ENCODE results near the gene CEP97.
A peak's percentile ranks its signal among the peaks of the same experiment; 100 is the strongest.

CEP97 gene

GRCh38 chr3:101784855-101785613 lies 60.6 kb downstream of the CEP97 start:
- FAIRE-seq (no peak), DNase-seq (ENCODE audit: insufficient read length) (no peak)
- TF ChIP-seq TAF1 (IDR thresholded peaks at IDR 0.05; ENCODE audit: borderline replicate concordance, low read depth, low read length) (no peak), POLR2A (IDR thresholded peaks at IDR 0.05; ENCODE audit: low read depth, low read length) (no peak), POLR2AphosphoS5 (IDR thresholded peaks at IDR 0.05; ENCODE audit: low read depth, low read length) (no peak)

DNA sequence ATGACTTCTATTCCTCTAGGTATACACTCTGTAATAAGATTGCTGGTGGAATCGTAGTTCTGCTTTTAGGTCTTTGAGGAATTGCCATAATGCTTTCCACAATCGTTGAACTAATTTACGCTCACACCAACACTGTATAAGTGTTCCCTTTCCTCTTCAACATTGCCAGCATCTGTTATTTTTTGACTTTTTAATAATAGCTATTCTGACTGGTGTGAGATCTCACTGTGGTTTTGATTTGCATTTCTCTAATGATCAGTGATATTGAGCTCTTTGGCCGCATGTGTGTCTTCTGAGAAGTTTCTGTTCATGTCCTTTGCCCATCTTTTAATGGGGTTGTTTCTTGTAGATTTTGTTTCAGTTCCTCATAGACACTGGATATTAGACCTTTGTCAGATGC lies 67.4 kb downstream of the CEP97 start:
- DNase-seq (ENCODE audit: insufficient read length) (no peak), FAIRE-seq (peak; percentile 74)
- TF ChIP-seq POLR2A (IDR thresholded peaks at IDR 0.05; ENCODE audit: low read depth, low read length) (no peak), TAF1 (IDR thresholded peaks at IDR 0.05; ENCODE audit: borderline replicate concordance, low read depth, low read length) (no peak), POLR2AphosphoS5 (IDR thresholded peaks at IDR 0.05; ENCODE audit: low read depth, low read length) (no peak)

- FAIRE-seq = peak; percentile 67
- no peak for DNase-seq (ENCODE audit: insufficient read length)
- no peak for TF ChIP-seq TAF1 (IDR thresholded peaks at IDR 0.05; ENCODE audit: borderline replicate concordance, low read depth, low read length)
- TF ChIP-seq POLR2A (IDR thresholded peaks at IDR 0.05; ENCODE audit: low read depth, low read length) = no peak
- no peak for TF ChIP-seq POLR2AphosphoS5 (IDR thresholded peaks at IDR 0.05; ENCODE audit: low read depth, low read length)
Measured at GRCh38 chr3:101796077-101796680, 71.8 kb downstream of the CEP97 start.

DNA sequence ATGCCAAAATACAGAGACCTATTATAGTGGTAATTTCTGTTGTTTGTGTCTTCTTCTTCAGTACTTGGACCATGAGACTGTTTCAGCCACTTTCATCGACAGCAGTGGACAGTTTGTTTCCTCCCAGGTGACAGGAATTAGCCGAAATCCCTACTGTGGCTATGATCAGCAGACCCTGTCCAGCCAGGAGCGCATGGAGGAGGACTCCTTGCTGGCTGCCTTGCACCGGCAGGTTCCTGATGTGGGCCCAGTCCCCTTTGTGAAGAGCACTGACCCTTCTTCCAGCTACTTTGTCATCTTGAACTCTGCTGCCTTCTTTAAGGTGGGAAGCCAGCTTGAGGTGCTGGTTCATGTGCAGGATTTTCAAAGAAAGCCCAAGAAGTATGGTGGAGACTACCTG lies 76.8 kb downstream of the CEP97 start:
- no peak for TF ChIP-seq POLR2AphosphoS5 (IDR thresholded peaks at IDR 0.05; ENCODE audit: low read depth, low read length)
- no peak for TF ChIP-seq POLR2A (IDR thresholded peaks at IDR 0.05; ENCODE audit: low read depth, low read length)
- no peak for TF ChIP-seq TAF1 (IDR thresholded peaks at IDR 0.05; ENCODE audit: borderline replicate concordance, low read depth, low read length)
- DNase-seq (ENCODE audit: insufficient read length) (no peak), FAIRE-seq (no peak)

DNA sequence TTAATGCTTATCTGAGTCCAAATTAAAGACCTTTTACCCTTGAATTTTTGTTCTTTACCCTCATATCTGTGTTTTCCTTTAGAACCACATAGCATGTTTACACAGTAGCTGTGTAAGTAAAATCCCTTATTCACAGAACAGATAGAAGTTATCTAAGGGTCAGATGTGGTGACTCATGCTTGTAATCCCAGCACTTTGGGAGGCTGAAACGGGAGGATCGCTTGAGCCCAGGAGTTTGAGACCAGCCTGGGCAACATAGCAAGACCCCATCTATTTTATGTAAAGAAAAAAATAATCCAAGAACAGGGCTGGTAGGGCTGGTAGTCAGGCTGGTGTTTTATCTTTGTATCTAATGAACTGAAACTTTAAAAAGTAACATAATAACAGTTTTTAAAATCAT lies 77.8 kb downstream of the CEP97 start:
- TF ChIP-seq POLR2A (IDR thresholded peaks at IDR 0.05; ENCODE audit: low read depth, low read length) = no peak
- no peak for TF ChIP-seq TAF1 (IDR thresholded peaks at IDR 0.05; ENCODE audit: borderline replicate concordance, low read depth, low read length)
- no peak for TF ChIP-seq POLR2AphosphoS5 (IDR thresholded peaks at IDR 0.05; ENCODE audit: low read depth, low read length)
- no peak for DNase-seq (ENCODE audit: insufficient read length)
- no peak for FAIRE-seq

DNA sequence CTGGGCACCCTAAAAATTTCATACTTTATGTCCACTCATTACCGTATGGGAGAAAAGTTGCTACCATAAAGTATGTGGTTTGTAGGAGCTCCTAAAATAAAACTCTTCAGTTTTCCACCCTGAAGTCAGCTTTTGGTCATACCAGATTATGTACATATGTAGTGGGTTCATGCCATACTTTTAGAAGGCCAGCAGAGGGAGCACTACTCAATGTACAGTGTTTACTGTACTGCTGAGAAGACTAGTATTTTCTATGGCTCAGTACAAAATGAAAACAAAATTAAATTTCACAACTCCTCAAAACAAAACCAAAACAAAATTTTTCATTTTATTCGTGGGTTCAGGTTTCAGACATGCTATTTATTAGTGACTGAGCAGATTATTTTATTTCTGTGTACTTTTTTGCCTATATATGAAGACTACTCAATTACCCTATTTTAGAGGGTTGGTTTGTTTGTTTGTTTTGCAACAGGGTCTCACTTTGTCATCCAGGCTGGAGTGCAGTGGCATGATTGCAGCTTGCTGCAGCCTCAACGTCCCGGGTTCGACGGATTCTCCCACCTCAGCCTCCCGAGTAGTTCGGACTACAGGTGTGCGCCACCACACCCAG lies 78.9 kb downstream of the CEP97 start:
- TF ChIP-seq TAF1 (IDR thresholded peaks at IDR 0.05; ENCODE audit: borderline replicate concordance, low read depth, low read length) (no peak), POLR2AphosphoS5 (IDR thresholded peaks at IDR 0.05; ENCODE audit: low read depth, low read length) (no peak), POLR2A (IDR thresholded peaks at IDR 0.05; ENCODE audit: low read depth, low read length) (no peak)
- DNase-seq (ENCODE audit: insufficient read length) (no peak), FAIRE-seq (peak; percentile 94)

DNA sequence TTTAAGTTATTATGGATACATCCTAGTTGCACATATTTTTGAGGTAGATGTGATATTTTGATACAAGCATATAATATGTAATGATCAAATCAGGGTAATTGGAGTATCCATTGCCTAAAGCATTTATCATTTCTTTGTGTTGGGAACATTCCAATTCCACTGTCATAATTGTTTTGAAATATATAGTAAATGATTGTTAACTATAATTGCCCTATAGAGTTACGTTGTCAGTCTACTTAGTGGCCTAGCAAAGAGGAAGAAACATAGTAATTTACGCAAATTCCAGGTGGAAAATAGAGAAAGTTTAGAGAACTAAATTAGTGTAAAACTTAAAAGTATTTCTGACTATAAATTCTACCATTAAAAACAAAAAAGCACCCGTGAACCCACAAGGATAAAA lies 79.5 kb downstream of the CEP97 start:
- DNase-seq (ENCODE audit: insufficient read length) (no peak), FAIRE-seq (no peak)
- no peak for TF ChIP-seq POLR2A (IDR thresholded peaks at IDR 0.05; ENCODE audit: low read depth, low read length)
- TF ChIP-seq POLR2AphosphoS5 (IDR thresholded peaks at IDR 0.05; ENCODE audit: low read depth, low read length) = no peak
- TF ChIP-seq TAF1 (IDR thresholded peaks at IDR 0.05; ENCODE audit: borderline replicate concordance, low read depth, low read length) = no peak

- TF ChIP-seq POLR2A (IDR thresholded peaks at IDR 0.05; ENCODE audit: low read depth, low read length) = no peak
- no peak for TF ChIP-seq TAF1 (IDR thresholded peaks at IDR 0.05; ENCODE audit: borderline replicate concordance, low read depth, low read length)
- no peak for TF ChIP-seq POLR2AphosphoS5 (IDR thresholded peaks at IDR 0.05; ENCODE audit: low read depth, low read length)
- no peak for FAIRE-seq
- no peak for DNase-seq (ENCODE audit: insufficient read length)
Measured at GRCh38 chr3:101806491-101806890, 82.1 kb downstream of the CEP97 start.

- DNase-seq (ENCODE audit: insufficient read length) = no peak
- TF ChIP-seq POLR2AphosphoS5 (IDR thresholded peaks at IDR 0.05; ENCODE audit: low read depth, low read length) (no peak), TAF1 (IDR thresholded peaks at IDR 0.05; ENCODE audit: borderline replicate concordance, low read depth, low read length) (no peak), POLR2A (IDR thresholded peaks at IDR 0.05; ENCODE audit: low read depth, low read length) (no peak)
- FAIRE-seq = peak; percentile 84
Measured at GRCh38 chr3:101807888-101808287, 83.5 kb downstream of the CEP97 start.

DNA sequence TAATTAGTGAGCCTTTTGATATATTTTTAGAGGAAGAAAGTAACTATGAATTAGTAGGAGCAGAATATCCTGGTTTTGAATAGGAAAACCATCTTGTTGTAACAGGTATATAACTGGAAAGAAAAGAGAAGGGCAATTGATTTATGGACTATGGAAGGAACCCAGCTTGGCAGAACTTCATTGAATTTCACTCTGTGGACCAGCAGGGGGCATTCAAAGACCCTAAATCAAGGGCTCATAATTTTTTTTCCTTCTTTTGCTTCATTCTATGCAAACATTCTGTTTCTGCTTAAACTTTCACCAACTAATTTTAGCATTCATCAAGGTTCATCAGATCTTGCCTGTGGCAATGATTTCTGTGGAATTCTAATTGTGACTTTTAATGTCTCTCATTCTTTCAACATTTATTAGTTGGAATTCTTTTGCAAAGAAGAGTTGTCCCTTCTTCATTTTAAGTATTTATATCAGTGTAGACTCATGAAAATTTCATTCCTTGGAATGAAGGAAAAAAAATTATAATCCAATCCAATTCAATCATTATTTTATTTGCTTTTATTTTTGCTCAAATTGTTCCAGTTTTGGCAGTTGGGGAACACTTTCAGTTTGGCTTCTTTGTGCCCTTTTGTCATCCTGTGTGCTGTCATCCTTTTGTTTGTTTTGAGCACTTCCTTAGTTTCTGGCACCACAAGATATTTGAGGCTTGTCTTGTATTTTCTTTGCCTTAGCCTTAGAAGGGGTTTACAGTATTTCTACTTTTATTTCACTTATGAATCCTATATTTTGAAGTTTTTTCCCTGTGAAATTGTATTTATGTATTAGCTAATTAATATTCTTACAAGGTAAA lies 85.0 kb downstream of the CEP97 start:
- no peak for DNase-seq (ENCODE audit: insufficient read length)
- peak; percentile 82 for FAIRE-seq
- TF ChIP-seq POLR2AphosphoS5 (IDR thresholded peaks at IDR 0.05; ENCODE audit: low read depth, low read length) = no peak
- no peak for TF ChIP-seq POLR2A (IDR thresholded peaks at IDR 0.05; ENCODE audit: low read depth, low read length)
- TF ChIP-seq TAF1 (IDR thresholded peaks at IDR 0.05; ENCODE audit: borderline replicate concordance, low read depth, low read length) = no peak

GRCh38 chr3:101810022-101810418 lies 85.6 kb downstream of the CEP97 start:
- FAIRE-seq (no peak), DNase-seq (ENCODE audit: insufficient read length) (no peak)
- TF ChIP-seq POLR2AphosphoS5 (IDR thresholded peaks at IDR 0.05; ENCODE audit: low read depth, low read length) (no peak), TAF1 (IDR thresholded peaks at IDR 0.05; ENCODE audit: borderline replicate concordance, low read depth, low read length) (no peak), POLR2A (IDR thresholded peaks at IDR 0.05; ENCODE audit: low read depth, low read length) (no peak)

Data from GM12892 (cell line).